NCI-H1048 (cell line): ENCODE measurements around the gene GOLGA6C.
"Not testable (repeated sequence)": the region's sequence is repeated elsewhere in the genome, so short reads cannot be mapped to it uniquely, and the experiment has no call there.

Experiments
- DNase-seq: peaks from one replicate; lab custom pipeline; 2025; lab: John Stamatoyannopoulos, UW

The GOLGA6C gene

GRCh38 chr15:75319231-75319897 is 61.2 kb downstream of the GOLGA6C start:
- not testable (repeated sequence) for DNase-seq
